SK-N-MC (cell line): ENCODE data around the gene WARS2.

Experiments
- DNase-seq: peaks from one replicate; pipeline ENCODE4 v3.0.0-alpha.2; 2011; ENCODE audit warnings: low read depth, low spot score
- H3K27ac ChIP-seq: fragments of 200-600 bp; sonication (generic); 2 replicates; pipeline ENCODE4 v1.5.1; 2016; ENCODE audit warnings: mixed run types
- H3K36me3 ChIP-seq: fragments of 200-600 bp; sonication (generic); 2 replicates; pipeline ENCODE4 v1.6.1; 2017; ENCODE audit warnings: antibody characterized with exemption, low read length, mixed read lengths; ENCODE audit not compliant: insufficient read depth
- H3K4me3 ChIP-seq: fragments of 200-600 bp; sonication (generic); 2 replicates; pipeline ENCODE4 v1.5.1; 2016
- H3K9ac ChIP-seq: fragments of 200-600 bp; sonication (generic); 2 replicates; pipeline ENCODE4 v1.8.0; 2017; ENCODE audit warnings: mixed run types, mixed read lengths; ENCODE audit not compliant: insufficient read length
- H3K9me3 ChIP-seq: fragments of 200-600 bp; sonication (generic); 2 replicates; pipeline ENCODE4 v1.6.1; 2017; ENCODE audit warnings: low read depth, mild to moderate bottlenecking, antibody characterized with exemption, low read length, moderate library complexity, mixed read lengths
- EZH2 ChIP-seq: fragments of 200-600 bp; sonication (generic); IDR thresholded peaks from one replicate; pipeline ENCODE4 v1.6.1; 2017; ENCODE audit warnings: antibody characterized with exemption
- FOXP2 ChIP-seq: optimal IDR thresholded peaks from 2 replicates; pipeline ENCODE3; 2011; ENCODE audit warnings: mild to moderate bottlenecking, moderate library complexity; ENCODE audit not compliant: insufficient read depth; ENCODE audit errors: extremely low read length, control extremely low read depth
- POLR2AphosphoS5 ChIP-seq: IDR thresholded peaks from 2 replicates; pipeline ENCODE4 v1.6.1; 2012; ENCODE audit warnings: mild to moderate bottlenecking, low read depth, low read length, borderline replicate concordance

WARS2 gene

GRCh38 chr1:119069682-119070081 lies 70.8 kb downstream of the WARS2 start:
- no peaks in the 10 kb centered on the region for H3K36me3 ChIP-seq
- no peak for TF ChIP-seq POLR2AphosphoS5
- no peak for TF ChIP-seq EZH2
- no peak for TF ChIP-seq FOXP2
- no peak overlapping the region for H3K27ac ChIP-seq
- H3K9me3 ChIP-seq, result no peaks in the 10 kb centered on the region
- no peak overlapping the region for H3K4me3 ChIP-seq
- no peak for DNase-seq
- no peak overlapping the region for H3K9ac ChIP-seq

GRCh38 chr1:119068427-119068826 lies 72.0 kb downstream of the WARS2 start:
- TF ChIP-seq EZH2 (no peak), POLR2AphosphoS5 (no peak), FOXP2 (no peak)
- Histone ChIP-seq H3K4me3 (no peak overlapping the region), H3K9ac (no peak overlapping the region), H3K9me3 (no peaks in the 10 kb centered on the region), H3K27ac (no peak overlapping the region), H3K36me3 (no peaks in the 10 kb centered on the region)
- DNase-seq, result no peak

GRCh38 chr1:119061700-119062099 lies 78.8 kb downstream of the WARS2 start:
- Histone ChIP-seq H3K9ac (no peak overlapping the region), H3K36me3 (no peaks in the 10 kb centered on the region), H3K9me3 (no peaks in the 10 kb centered on the region), H3K4me3 (no peak overlapping the region), H3K27ac (no peak overlapping the region)
- no peak for TF ChIP-seq POLR2AphosphoS5
- no peak for TF ChIP-seq FOXP2
- no peak for TF ChIP-seq EZH2
- no peak for DNase-seq

- Histone ChIP-seq H3K36me3 (no peaks in the 10 kb centered on the region), H3K4me3 (no peak overlapping the region), H3K9ac (no peak overlapping the region), H3K27ac (no peak overlapping the region), H3K9me3 (no peaks in the 10 kb centered on the region)
- TF ChIP-seq FOXP2, result no peak
- no peak for TF ChIP-seq EZH2
- no peak for DNase-seq
Measured at GRCh38 chr1:119055568-119055967, 84.9 kb downstream of the WARS2 start.

GRCh38 chr1:119053917-119054316 lies 86.5 kb downstream of the WARS2 start:
- H3K4me3 ChIP-seq, result no peak overlapping the region
- DNase-seq, result no peak
- no peak overlapping the region for H3K9ac ChIP-seq
- H3K36me3 ChIP-seq, result no peaks in the 10 kb centered on the region
- no peak overlapping the region for H3K27ac ChIP-seq
- H3K9me3 ChIP-seq, result no peaks in the 10 kb centered on the region
- TF ChIP-seq POLR2AphosphoS5 (no peak), FOXP2 (no peak), EZH2 (no peak)

- no peak for DNase-seq
- H3K9ac ChIP-seq, result no peak overlapping the region
- H3K27ac ChIP-seq, result no peak overlapping the region
- TF ChIP-seq FOXP2 (no peak), EZH2 (no peak), POLR2AphosphoS5 (no peak)
- no peak overlapping the region for H3K4me3 ChIP-seq
- no peaks in the 10 kb centered on the region for H3K36me3 ChIP-seq
- H3K9me3 ChIP-seq, result no peaks in the 10 kb centered on the region
Measured at GRCh38 chr1:119052267-119052666, 88.2 kb downstream of the WARS2 start.

- TF ChIP-seq POLR2AphosphoS5 (no peak), FOXP2 (no peak), EZH2 (no peak)
- H3K27ac ChIP-seq, result no peak overlapping the region
- no peak for DNase-seq
- H3K4me3 ChIP-seq, result no peak overlapping the region
- H3K9me3 ChIP-seq, result no peaks in the 10 kb centered on the region
- H3K36me3 ChIP-seq, result peaks cover 12% of the 10 kb centered on the region
- no peak overlapping the region for H3K9ac ChIP-seq
Measured at GRCh38 chr1:119048624-119049404, 91.6 kb downstream of the WARS2 start.

- Histone ChIP-seq H3K36me3 (peaks cover 12% of the 10 kb centered on the region), H3K27ac (0 out of 2 replicates have a peak overlapping the region, but pooled peaks have one; percentile 21), H3K9ac (peak overlapping the region; percentile 13), H3K9me3 (no peaks in the 10 kb centered on the region), H3K4me3 (no peak overlapping the region)
- TF ChIP-seq FOXP2, result no peak
- TF ChIP-seq EZH2, result no peak
- TF ChIP-seq POLR2AphosphoS5, result no peak
- no peak for DNase-seq
Measured at GRCh38 chr1:119046785-119047438, 93.5 kb downstream of the WARS2 start.
